ENCODE data around the gene SH3RF1. TPM values are rescaled to one million over a fixed set of nuclear protein-coding genes. Genes with fewer than 3 reads are reported as not detected.

Gene SH3RF1
- total and polyA plus RNA-seq, 2 of the 8 experiments (the other 6 are each of a cell fraction or from before 2014, with no cell fraction given): 6.9 to 15.1 TPM

DNA sequence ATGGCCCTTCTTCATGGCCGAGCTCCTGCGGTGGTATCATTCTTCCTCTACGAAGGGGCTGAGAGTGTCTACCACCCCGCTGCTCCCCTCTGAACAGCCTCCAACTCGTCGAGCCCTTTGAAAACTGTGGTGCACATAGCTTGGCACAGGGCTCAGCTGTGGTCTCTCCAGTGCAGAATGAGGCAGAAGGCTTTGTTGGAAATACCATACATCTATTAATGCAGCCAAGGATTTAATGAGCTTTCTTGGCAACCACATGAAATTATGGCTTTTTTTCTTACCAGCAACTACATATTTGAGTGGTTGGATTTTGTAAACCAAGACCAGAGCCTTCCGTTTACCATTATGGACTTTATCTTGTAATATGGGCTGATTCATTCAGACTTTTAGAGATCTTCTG, 199.0 kb downstream of the SH3RF1 start (continued):
- TF ChIP-seq SIN3A (conservative IDR thresholded peaks at IDR 0.05 in 1 of 2, IDR thresholded peaks at IDR 0.05 in 1 of 2; ENCODE audit: low read depth in 1 of 2, low read length in 2 of 2) (no peak), CEBPB (IDR thresholded peaks at IDR 0.05; ENCODE audit: low read depth, low read length) (no peak)
